Neuron (in vitro differentiated cells): ENCODE measurements around the gene GPR39.
"Not testable (repeated sequence)": the region's sequence is repeated elsewhere in the genome, so short reads cannot be mapped to it uniquely, and the experiment has no call there.

Experiments
- H2AFZ ChIP-seq: one replicate; pipeline ENCODE4 v1.6.1; 2013; ENCODE audit warnings: low read depth, mild to moderate bottlenecking, inconsistent platforms, low read length, moderate library complexity
- H3K27me3 ChIP-seq: one replicate; pipeline ENCODE4 v1.6.1; 2013; ENCODE audit warnings: low read length; ENCODE audit not compliant: insufficient read depth
- H3K36me3 ChIP-seq: one replicate; pipeline ENCODE4 v1.6.1; 2013; ENCODE audit warnings: low read length; ENCODE audit not compliant: insufficient read depth
- H3K4me1 ChIP-seq: one replicate; pipeline ENCODE4 v1.6.1; 2013; ENCODE audit warnings: low read length; ENCODE audit not compliant: insufficient read depth
- H3K4me3 ChIP-seq: 2 replicates; pipeline ENCODE4 v1.5.1; 2013; ENCODE audit warnings: mild to moderate bottlenecking, low read length, moderate library complexity
- H3K9me3 ChIP-seq: one replicate; pipeline ENCODE4 v1.6.1; 2013; ENCODE audit warnings: low read length

The GPR39 gene

DNA sequence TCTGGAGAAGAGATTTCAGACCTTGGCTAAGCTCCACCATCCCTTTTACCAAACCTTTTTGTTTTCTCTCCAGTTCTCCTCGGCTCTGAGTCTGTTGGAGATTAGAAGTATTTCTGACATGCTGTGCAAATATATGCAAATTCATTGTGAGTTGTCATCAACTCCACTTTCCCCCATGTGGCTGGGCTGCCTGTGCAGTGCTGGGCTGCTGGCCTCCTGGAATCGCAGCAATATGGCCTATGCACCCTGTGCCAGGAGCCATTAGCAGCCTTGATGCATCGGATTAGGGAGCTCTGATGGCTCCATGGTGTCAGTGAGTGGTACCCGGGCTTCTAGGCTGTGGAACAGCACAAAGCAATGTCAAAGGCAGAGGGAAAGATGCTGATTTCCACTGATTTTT, 80.0 kb downstream of the GPR39 start:
- Histone ChIP-seq H3K4me1 (no peaks in the 10 kb centered on the region), H2AFZ (no peak overlapping the region), H3K36me3 (no peaks in the 10 kb centered on the region), H3K4me3 (no peak overlapping the region), H3K27me3 (no peaks in the 10 kb centered on the region), H3K9me3 (no peaks in the 10 kb centered on the region)

DNA sequence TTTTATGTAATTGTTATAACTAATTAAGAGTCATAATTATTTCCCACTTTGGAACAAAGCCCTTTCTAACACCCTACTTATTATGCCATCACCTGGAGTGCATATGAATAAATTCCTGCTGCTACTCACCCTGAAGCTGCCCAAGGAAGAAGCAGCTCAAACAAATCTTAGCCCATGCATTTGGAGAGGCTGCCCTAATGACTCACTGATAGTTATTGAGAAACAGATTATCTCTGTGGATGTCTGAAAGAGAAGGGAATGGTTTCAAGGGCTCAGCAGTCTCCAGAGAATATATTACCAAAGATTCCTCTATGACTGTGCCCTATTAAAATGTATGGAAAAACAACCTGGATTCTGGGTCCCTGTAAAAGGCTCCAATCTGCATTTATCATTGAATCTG, 81.0 kb downstream of the GPR39 start:
- Histone ChIP-seq H2AFZ (no peak overlapping the region), H3K27me3 (no peaks in the 10 kb centered on the region), H3K4me3 (no peak overlapping the region), H3K9me3 (no peaks in the 10 kb centered on the region), H3K4me1 (no peaks in the 10 kb centered on the region), H3K36me3 (no peaks in the 10 kb centered on the region)

DNA sequence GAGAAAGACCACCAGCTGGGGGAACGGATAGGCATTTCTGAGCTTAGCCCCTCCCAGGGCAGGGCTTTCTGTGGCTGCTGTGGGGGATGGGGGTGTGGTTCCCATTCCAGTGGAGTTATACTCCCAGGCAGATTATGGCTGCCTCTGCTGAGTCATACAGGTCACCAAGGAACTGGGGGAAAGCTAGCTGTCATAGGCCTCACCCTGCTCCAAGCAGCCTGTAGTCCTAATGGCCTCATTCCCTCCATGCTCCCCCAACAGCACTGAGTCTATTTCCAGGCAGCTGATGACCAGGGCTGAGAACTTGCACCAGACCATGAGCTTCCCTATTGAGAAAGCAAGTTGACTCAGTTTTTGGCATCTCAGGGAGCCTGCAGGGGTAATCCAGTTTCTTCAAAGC, 87.1 kb downstream of the GPR39 start:
- Histone ChIP-seq H2AFZ (no peak overlapping the region), H3K4me3 (no peak overlapping the region), H3K9me3 (no peaks in the 10 kb centered on the region), H3K27me3 (no peaks in the 10 kb centered on the region), H3K36me3 (no peaks in the 10 kb centered on the region), H3K4me1 (no peaks in the 10 kb centered on the region)

DNA sequence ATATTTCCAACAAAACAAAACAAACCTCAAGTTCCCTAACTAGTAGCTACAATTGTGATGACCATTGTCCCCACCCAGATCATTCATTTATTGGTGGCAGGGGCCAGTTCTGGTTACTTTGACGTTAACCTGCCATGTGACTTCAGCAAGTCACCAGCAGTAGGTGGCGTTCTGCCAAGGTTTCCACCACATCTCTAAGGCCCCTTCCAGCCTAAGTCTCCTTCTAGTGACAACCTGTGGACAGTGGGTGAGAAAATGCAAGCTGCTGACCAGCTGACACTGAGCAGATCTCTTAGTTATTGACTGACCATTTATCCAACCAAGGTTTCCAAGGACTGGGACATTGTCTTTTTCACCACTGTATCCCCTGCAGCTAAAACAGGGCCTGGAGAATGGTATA, 98.4 kb downstream of the GPR39 start:
- H3K27me3 ChIP-seq = no peaks in the 10 kb centered on the region
- H3K4me3 ChIP-seq = no peak overlapping the region
- H2AFZ ChIP-seq = no peak overlapping the region
- no peaks in the 10 kb centered on the region for H3K9me3 ChIP-seq
- no peaks in the 10 kb centered on the region for H3K36me3 ChIP-seq
- H3K4me1 ChIP-seq = no peaks in the 10 kb centered on the region

DNA sequence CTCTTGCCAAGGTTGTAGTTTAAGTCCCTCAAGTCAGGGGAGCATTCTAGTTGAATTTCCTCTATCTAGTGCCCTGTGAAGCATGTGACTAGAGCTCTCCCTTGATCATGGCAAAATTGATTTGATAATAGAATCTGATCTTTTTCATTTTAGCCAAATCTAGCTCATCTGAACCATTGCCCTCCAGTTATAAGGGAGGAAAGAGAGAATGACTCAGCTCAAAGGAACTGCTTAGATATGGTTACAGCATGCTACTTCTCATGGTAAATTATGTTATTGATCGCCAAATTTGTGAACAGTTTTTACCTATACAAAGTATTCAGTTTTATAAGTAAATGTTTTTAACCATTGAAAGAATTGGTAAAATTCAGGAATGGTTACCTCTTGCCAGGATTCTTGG, 100.8 kb downstream of the GPR39 start:
- H2AFZ ChIP-seq = no peak overlapping the region
- no peaks in the 10 kb centered on the region for H3K36me3 ChIP-seq
- peaks cover 2% of the 10 kb centered on the region for H3K27me3 ChIP-seq
- no peak overlapping the region for H3K4me3 ChIP-seq
- no peaks in the 10 kb centered on the region for H3K4me1 ChIP-seq
- no peaks in the 10 kb centered on the region for H3K9me3 ChIP-seq

DNA sequence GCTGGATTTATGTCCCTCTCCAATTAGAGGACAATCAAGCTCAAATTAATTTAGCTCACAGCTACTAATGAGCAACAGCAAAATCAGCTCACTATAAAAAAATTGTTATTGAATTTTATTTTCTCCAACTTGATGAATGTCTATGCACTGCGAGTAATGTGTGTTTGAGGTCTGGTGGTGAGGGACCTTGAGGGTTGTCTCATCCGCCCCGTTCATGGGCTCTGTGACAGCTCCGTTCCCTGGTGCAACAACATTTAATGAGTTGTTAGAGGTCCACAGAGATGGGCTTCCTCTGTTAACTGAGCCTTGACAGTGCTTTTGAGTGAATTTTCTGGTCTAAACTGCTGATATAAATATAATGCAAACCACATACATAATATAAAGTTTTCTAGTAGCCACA, 101.7 kb downstream of the GPR39 start:
- Histone ChIP-seq H3K27me3 (peaks cover 2% of the 10 kb centered on the region), H3K4me1 (no peaks in the 10 kb centered on the region), H3K36me3 (no peaks in the 10 kb centered on the region), H3K9me3 (no peaks in the 10 kb centered on the region), H2AFZ (no peak overlapping the region), H3K4me3 (no peak overlapping the region)

DNA sequence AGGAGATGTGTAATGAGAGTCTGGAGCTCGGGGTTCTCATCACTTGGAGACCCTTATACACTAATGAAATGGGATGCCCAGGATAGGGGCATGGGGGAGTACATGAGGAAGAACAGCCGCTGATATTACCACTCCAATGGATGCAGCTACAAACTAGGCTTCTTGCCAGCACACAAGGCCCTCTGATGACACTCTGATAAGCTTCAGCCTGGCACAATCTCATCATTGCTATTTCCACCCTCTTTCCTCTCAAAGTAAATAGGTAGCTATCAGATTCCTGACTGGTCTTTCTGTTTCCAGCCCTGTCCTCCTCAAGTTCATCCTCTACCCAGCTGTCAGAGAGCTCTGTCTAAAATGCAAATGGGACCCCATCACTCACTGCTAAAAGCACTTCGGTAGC, 103.0 kb downstream of the GPR39 start:
- H3K4me1 ChIP-seq = no peaks in the 10 kb centered on the region
- H3K4me3 ChIP-seq = no peak overlapping the region
- peaks cover 2% of the 10 kb centered on the region for H3K27me3 ChIP-seq
- H3K9me3 ChIP-seq = no peaks in the 10 kb centered on the region
- H2AFZ ChIP-seq = no peak overlapping the region
- no peaks in the 10 kb centered on the region for H3K36me3 ChIP-seq

DNA sequence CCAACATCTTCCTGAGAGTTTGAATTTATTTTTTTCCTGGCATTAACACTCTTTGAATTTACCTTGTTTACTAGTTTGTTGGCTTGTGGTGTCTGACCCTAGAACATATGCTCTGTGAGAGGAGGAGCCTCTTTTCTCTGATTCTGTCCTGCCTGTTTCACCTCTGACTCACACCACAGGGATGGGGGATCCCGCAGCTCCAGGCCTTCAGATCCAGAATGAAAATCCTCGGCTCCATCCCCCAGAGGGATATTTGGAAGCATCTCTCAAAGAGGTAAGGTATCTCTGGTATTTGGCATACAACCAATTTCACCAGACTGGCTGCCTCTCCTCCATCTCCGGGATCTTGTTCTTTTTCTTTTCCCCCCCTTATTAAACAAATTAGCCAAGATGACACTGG, 104.7 kb downstream of the GPR39 start:
- Histone ChIP-seq H3K36me3 (no peaks in the 10 kb centered on the region), H3K4me1 (no peaks in the 10 kb centered on the region), H3K27me3 (peaks cover 2% of the 10 kb centered on the region), H3K9me3 (no peaks in the 10 kb centered on the region), H2AFZ (no peak overlapping the region), H3K4me3 (no peak overlapping the region)

DNA sequence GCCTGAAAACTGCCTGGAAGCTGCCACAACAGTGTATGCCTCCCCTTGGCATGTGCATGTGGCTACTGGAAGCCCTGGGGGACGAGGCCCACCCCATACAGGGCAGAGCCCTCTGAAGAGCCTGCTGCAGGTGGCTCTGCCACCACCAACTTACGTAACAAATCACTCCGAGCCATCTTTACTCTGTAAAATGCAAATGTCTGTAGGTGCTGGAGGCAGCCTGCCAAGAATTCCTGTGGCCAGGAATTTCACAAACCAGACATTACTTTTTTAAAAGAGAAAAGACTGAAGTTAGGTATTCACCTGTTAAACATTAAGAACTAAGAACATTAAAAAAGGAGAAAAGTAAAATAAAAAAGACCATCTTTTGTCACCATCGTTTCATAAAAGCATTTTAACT, 106.3 kb downstream of the GPR39 start:
- Histone ChIP-seq H3K36me3 (no peaks in the 10 kb centered on the region), H3K9me3 (no peaks in the 10 kb centered on the region), H3K27me3 (peaks cover 2% of the 10 kb centered on the region), H3K4me1 (no peaks in the 10 kb centered on the region), H2AFZ (no peak overlapping the region), H3K4me3 (no peak overlapping the region)

DNA sequence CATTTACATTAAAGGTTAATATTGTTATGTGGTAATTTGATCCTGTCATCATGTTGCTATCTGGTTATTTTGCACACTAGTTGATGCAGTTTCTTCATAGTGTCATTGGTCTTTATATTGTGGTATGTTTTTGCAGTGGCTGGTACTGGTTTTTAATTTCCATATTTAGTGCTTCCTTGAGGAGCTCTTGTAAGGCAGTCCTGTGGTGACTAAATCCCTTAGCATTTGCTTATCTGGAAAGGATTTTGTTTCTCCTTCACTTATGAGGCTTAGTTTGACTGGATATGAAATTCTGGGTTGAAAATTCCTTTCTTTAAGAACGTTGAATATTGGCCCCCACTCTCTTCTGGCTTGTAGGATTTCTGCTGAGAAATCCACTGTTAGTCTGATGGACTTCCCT, 120.5 kb downstream of the GPR39 start:
- not testable (repeated sequence) for H3K9me3 ChIP-seq, H3K36me3 ChIP-seq, H2AFZ ChIP-seq, H3K27me3 ChIP-seq, H3K4me1 ChIP-seq, H3K4me3 ChIP-seq

DNA sequence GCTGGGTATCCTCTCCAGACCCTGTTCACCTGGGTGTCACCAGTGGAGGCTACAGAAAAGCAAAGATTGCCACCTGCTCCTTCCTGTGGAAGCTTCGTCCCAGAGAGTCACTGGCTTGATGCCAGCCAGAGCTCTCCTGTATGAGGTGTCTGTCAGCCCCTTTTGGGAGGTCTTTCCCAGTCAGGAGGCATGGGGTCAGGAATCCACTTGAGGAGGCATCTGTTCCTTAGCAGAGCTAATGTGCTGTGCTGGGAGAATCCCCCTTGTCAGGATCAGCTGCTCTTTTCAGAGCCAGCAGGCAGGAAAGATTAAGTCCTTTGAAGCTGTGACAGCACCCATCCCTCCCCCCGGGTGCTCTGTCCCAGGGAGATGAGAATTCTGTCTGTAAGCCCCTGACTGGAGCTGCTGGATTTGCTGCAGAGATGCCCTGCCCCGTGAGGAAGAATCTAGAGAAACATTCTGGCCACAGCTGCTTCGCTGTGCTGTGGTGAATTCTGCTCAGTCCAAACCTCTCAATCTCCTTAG, 121.8 kb downstream of the GPR39 start:
- H3K4me3 ChIP-seq = no peak overlapping the region
- no peaks in the 10 kb centered on the region for H3K36me3 ChIP-seq
- H3K9me3 ChIP-seq = peaks cover 14% of the 10 kb centered on the region
- H3K27me3 ChIP-seq = peaks cover 3% of the 10 kb centered on the region
- H3K4me1 ChIP-seq = no peaks in the 10 kb centered on the region
- H2AFZ ChIP-seq = no peak overlapping the region

DNA sequence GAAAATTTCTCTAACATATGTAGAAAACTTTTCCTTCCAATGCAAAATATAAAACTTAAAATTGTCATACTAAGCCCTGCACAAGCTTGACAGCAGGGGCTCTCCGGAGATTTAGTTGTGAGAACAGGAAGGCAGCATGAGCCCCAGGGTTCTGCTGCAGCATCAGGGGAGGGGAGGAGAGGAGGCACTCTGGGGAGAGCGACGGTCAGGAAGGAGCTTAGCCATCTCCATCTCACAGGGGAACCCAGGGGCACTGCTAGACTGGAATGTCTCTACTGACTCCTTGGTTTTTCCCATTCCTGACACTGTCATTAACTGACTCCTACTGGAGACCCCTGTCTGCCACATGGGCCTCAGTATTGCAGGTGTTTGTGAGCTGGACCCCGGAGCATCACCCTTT, 123.6 kb downstream of the GPR39 start:
- no peak overlapping the region for H2AFZ ChIP-seq
- no peaks in the 10 kb centered on the region for H3K4me1 ChIP-seq
- H3K36me3 ChIP-seq = no peaks in the 10 kb centered on the region
- H3K9me3 ChIP-seq = peaks cover 23% of the 10 kb centered on the region
- H3K27me3 ChIP-seq = peaks cover 3% of the 10 kb centered on the region
- H3K4me3 ChIP-seq = no peak overlapping the region

DNA sequence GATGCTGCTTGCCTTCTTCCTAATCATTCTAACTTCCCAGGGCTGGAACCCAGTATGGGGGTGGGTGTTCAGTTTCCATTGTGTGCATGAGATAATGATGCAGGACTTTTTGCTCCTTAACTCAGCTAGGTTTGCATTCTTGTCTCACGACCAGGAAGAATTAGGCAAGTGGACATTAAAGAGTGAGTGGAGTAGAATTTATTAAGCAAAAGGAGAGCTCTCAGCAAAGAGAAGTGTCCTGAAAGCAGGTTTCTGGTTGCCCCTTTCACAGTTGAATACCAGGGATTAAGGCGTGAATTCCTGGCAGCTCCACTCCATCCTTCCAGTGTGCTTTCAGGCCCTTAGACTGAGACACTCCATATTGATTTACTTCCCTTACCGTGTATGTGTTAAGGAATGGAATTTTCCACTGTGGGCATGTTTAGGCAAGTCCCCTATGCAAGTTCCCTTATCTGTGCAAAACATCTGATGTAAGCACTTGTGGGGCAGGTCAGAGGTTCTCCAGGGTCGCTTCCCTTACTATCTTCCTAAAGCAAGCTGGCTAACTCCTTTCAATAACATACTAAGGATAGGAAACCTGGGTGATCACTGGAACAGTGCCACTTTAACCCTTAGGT, 126.5 kb downstream of the GPR39 start:
- no peak overlapping the region for H2AFZ ChIP-seq
- no peaks in the 10 kb centered on the region for H3K36me3 ChIP-seq
- H3K27me3 ChIP-seq = peaks cover 3% of the 10 kb centered on the region
- H3K9me3 ChIP-seq = peaks cover 23% of the 10 kb centered on the region
- peaks cover 4% of the 10 kb centered on the region for H3K4me1 ChIP-seq
- no peak overlapping the region for H3K4me3 ChIP-seq

DNA sequence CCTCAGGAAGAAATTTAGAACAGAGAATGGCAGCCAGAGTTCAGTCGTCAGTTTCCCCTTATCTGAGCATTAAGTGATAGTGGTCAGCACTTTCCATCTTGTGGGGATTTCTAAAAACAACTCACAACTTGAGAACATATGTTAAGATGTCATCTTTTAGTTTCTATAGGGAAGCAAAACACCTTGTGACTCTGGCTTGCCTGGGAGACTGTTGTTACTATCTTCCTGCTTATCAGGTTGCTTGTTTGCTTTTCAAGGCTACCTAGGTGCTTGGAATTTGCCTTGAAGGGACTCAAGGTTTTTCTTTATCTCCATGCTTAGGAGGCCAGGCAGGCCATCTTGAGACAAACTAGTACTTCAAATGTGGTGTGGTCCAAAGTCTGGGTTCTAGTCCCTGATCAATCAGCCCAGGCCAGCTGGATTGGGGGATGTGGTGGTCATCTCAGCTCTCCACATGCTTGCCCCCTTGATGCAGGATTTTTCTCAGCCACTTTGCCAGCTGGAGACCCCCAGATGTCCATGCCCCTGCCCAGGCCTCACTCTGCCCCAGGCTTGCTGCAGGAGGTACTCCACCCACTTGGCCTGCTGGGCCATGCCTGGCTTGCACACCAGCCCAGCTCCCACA, 127.5 kb downstream of the GPR39 start:
- H3K4me3 ChIP-seq = no peak overlapping the region
- H3K9me3 ChIP-seq = peaks cover 23% of the 10 kb centered on the region
- H2AFZ ChIP-seq = no peak overlapping the region
- H3K36me3 ChIP-seq = no peaks in the 10 kb centered on the region
- peaks cover 4% of the 10 kb centered on the region for H3K4me1 ChIP-seq
- H3K27me3 ChIP-seq = peaks cover 3% of the 10 kb centered on the region
